ENCODE measurements around the gene ACTL9. TPM values are rescaled to one million over a fixed set of nuclear protein-coding genes. Genes with fewer than 3 reads are reported as not detected.
"Not testable (repeated sequence)": the region's sequence is repeated elsewhere in the genome, so short reads cannot be mapped to it uniquely, and the experiment has no call there.

ACTL9 gene
- not detected in 2 replicates for polyA plus RNA-seq (2012; rRNA removed)
- not detected in 2 replicates for polyA plus RNA-seq (2012; cell fraction: cytosol; rRNA removed)
- polyA plus RNA-seq (2012; cell fraction: nucleus; rRNA removed): not detected in 2 replicates

DNA sequence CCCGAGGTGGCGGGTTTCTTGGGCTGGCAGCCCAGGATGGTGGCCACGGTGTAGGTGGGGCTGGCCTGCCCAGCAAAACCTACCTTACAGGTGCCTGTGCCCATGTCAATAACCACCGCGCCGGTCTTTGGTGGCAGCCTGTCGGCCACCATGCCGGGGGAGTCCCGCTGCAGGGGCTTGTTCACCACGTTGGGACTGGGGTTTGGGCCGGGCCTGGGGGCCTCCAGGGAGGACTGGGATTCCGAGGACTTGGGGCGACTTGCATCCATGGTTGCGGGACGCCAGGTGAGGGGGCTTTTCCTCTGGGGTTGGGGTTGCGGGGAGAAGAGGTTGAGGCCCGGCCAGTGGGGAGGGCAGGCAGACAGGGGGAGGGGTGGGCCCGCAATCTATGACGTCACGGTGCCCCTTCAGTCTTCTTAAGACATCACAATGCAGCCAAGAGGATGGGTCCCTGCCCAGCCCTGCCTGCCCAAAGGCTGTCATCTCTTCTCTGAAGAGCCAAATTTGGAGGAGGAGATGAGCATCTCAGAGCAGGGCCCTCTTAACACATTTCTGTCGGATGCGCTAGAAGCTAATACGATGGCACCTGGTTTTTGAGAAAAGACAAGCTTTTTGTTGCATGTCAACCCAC, at the start of gene ACTL9:
ACTL9 (minus strand) TSS at position 363 of the 631 bp plus-strand sequence; CDS start at position 269, 94 bp downstream.
- Histone ChIP-seq H3K4me2 (no peak within 1 kb of the TSS), H3K4me3 (ENCODE audit: low read depth in 2 of 2, low read length in 1 of 2) (no peak within 1 kb of the TSS), H3K9ac (no peak within 1 kb of the TSS), H3K36me3 (replicated peaks in 1 of 2; ENCODE audit: control insufficient read depth in 1 of 2, insufficient read depth in 2 of 2, low read length in 1 of 2) (no peaks in the 10 kb centered on the region), H3K27me3 (ENCODE audit: insufficient read depth) (peaks cover 25% of the 10 kb centered on the region; the same call in 1 of the 2 replicates), H3K79me2 (ENCODE audit: insufficient read depth) (no peaks in the 10 kb centered on the region), H2AFZ (ENCODE audit: low read depth) (no peak within 1 kb of the TSS), H3K9me3 (no peaks in the 10 kb centered on the region), H3K9me2 (no peaks in the 10 kb centered on the region), H3F3A (replicated peaks; ENCODE audit: insufficient read depth) (no peaks in the 10 kb centered on the region), H4K20me1 (ENCODE audit: insufficient read depth) (no peaks in the 10 kb centered on the region), H3K27ac (ENCODE audit: low read depth in 2 of 2, low read length in 1 of 2) (no peak within 1 kb of the TSS), H3K4me1 (ENCODE audit: control insufficient read depth in 1 of 2, insufficient read depth in 2 of 2, low read depth in 1 of 2, low read length in 1 of 2) (no peaks in the 10 kb centered on the region)
- POLR2A ChIA-PET: no interaction called here
- DNase-seq: no peak
- TF ChIP-seq, protein P1, sequence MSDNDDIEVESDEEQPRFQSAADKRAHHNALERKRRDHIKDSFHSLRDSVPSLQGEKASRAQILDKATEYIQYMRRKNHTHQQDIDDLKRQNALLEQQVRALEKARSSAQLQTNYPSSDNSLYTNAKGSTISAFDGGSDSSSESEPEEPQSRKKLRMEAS (IDR thresholded peaks at IDR 0.05; ENCODE audit: low read depth): no peak
- TF ChIP-seq USF2 (IDR thresholded peaks at IDR 0.05; ENCODE audit: borderline replicate concordance, low read depth, low read length) (no peak), YY1 (IDR thresholded peaks at IDR 0.05; ENCODE audit: low read depth) (no peak), TEAD4 (IDR thresholded peaks at IDR 0.05; ENCODE audit: borderline replicate concordance, insufficient read depth) (no peak), JUND (IDR thresholded peaks at IDR 0.05) (no peak), TAF1 (IDR thresholded peaks at IDR 0.05; ENCODE audit: borderline replicate concordance, low read depth, low read length) (no peak)
- CTCF ChIA-PET: interaction anchor here (0.8 to 1.1 kb wide), 4 partner anchors 26 to 378 kb away, joined by 3 to 4 read pairs (median 3); no protein-coding TSS in a partner anchor
- WGBS (ENCODE audit: low lambda C conversion rate): 43% methylated on average over 9 of the region's 23 CpGs

GRCh38 chr19:8739291-8740065, 40.9 kb upstream of the ACTL9 start:
- DNase-seq, H3K9ac ChIP-seq: not testable (repeated sequence)
- WGBS (ENCODE audit: low lambda C conversion rate): 46% methylated on average over 16 of the region's 55 CpGs

GRCh38 chr19:8738377-8738776, 39.8 kb upstream of the ACTL9 start:
- Histone ChIP-seq H2AFZ (ENCODE audit: low read depth) (no peak overlapping the region), H3K4me3 (ENCODE audit: low read depth in 2 of 2, low read length in 1 of 2) (no peak overlapping the region), H3K9ac (no peak overlapping the region), H3K36me3 (replicated peaks in 1 of 2; ENCODE audit: control insufficient read depth in 1 of 2, insufficient read depth in 2 of 2, low read length in 1 of 2) (no peaks in the 10 kb centered on the region), H3K9me2 (no peaks in the 10 kb centered on the region), H3K4me2 (no peak overlapping the region), H3K79me2 (ENCODE audit: insufficient read depth) (no peaks in the 10 kb centered on the region), H4K20me1 (ENCODE audit: insufficient read depth) (no peaks in the 10 kb centered on the region), H3K27me3 (ENCODE audit: insufficient read depth) (no peaks in the 10 kb centered on the region), H3F3A (replicated peaks; ENCODE audit: insufficient read depth) (no peaks in the 10 kb centered on the region), H3K9me3 (no peaks in the 10 kb centered on the region), H3K27ac (ENCODE audit: low read depth in 2 of 2, low read length in 1 of 2) (no peak overlapping the region), H3K4me1 (ENCODE audit: control insufficient read depth in 1 of 2, insufficient read depth in 2 of 2, low read depth in 1 of 2, low read length in 1 of 2) (no peaks in the 10 kb centered on the region)
- DNase-seq: no peak
- POLR2A ChIA-PET: no interaction called here
- 9% methylated on average over 8 of the region's 8 CpGs for WGBS (ENCODE audit: low lambda C conversion rate)
- CTCF ChIA-PET: no interaction called here
- TF ChIP-seq EP300 (IDR thresholded peaks at IDR 0.05; ENCODE audit: borderline replicate concordance in 1 of 2, low read depth in 1 of 2, low read length in 1 of 2) (no peak), FOXJ3 (CRISPR knock-in tag; IDR thresholded peaks at IDR 0.05) (no peak), MXI1 (IDR thresholded peaks at IDR 0.05; ENCODE audit: low read depth, low read length) (no peak), USF1 (IDR thresholded peaks at IDR 0.05; ENCODE audit: borderline replicate concordance, low read depth) (no peak), JUND (IDR thresholded peaks at IDR 0.05) (no peak), EZH2phosphoT487 (IDR thresholded peaks at IDR 0.05; ENCODE audit: borderline replicate concordance, low read depth) (no peak), POLR2AphosphoS5 (IDR thresholded peaks at IDR 0.05; ENCODE audit: low read depth, low read length) (no peak), CTCF (IDR thresholded peaks at IDR 0.05) (no peak), USF2 (IDR thresholded peaks at IDR 0.05; ENCODE audit: borderline replicate concordance, low read depth, low read length) (no peak)
- TF ChIP-seq, protein P1 (IDR thresholded peaks at IDR 0.05; ENCODE audit: low read depth): no peak

More at GRCh38 chr19:8739291-8740065, 40.9 kb upstream of the ACTL9 start:
- H2AFZ ChIP-seq (ENCODE audit: low read depth); H4K20me1 ChIP-seq (ENCODE audit: insufficient read depth); H3K4me2 ChIP-seq; H3K27me3 ChIP-seq (ENCODE audit: insufficient read depth); H3K36me3 ChIP-seq (replicated peaks in 1 of 2; ENCODE audit: control insufficient read depth in 1 of 2, insufficient read depth in 2 of 2, low read length in 1 of 2); H3K79me2 ChIP-seq (ENCODE audit: insufficient read depth); H3K4me3 ChIP-seq (ENCODE audit: low read depth in 2 of 2, low read length in 1 of 2); POLR2A ChIA-PET; H3K9me2 ChIP-seq; H3F3A ChIP-seq (replicated peaks; ENCODE audit: insufficient read depth); H3K9me3 ChIP-seq; CTCF ChIA-PET; H3K27ac ChIP-seq (ENCODE audit: low read depth in 2 of 2, low read length in 1 of 2); H3K4me1 ChIP-seq (ENCODE audit: control insufficient read depth in 1 of 2, insufficient read depth in 2 of 2, low read depth in 1 of 2, low read length in 1 of 2): not testable (repeated sequence)

Measured in SK-N-SH (cell line).